Activated T-helper 1 cell treated with anti-CD3 and anti-CD28 coated beads, Interleukin-12 subunit alpha, Interleukin-12 subunit beta, Interleukin-2, Interleukin-4 antibody, amounts not matched to agents 30 ng/mL and 10 ng/mL and 1 ng/mL, durations not matched to agents 14 hours and 24 hours and 36 hours (primary cell): ENCODE results near the gene ZC3H12A. TPM values are rescaled to one million over a fixed set of nuclear protein-coding genes. Genes with fewer than 3 reads are reported as not detected.

Experiments
- DNase-seq: peaks from one replicate; pipeline ENCODE4 v3.0.0; 2021; ENCODE audit warnings: low spot score
- H3K27ac Mint-ChIP-seq: one replicate; pipeline ENCODE4 v1.8.0; 2021; ENCODE audit warnings: mild to moderate bottlenecking, mixed read lengths
- H3K27me3 Mint-ChIP-seq: one replicate; pipeline ENCODE4 v1.8.0; 2022; ENCODE audit warnings: mild to moderate bottlenecking, moderate library complexity, mixed read lengths; ENCODE audit not compliant: insufficient read depth
- H3K36me3 Mint-ChIP-seq: one replicate; pipeline ENCODE4 v1.8.0; 2021; ENCODE audit warnings: low read depth, mixed read lengths
- H3K4me1 Mint-ChIP-seq: one replicate; pipeline ENCODE4 v1.8.0; 2021; ENCODE audit warnings: low read depth, mixed read lengths
- H3K4me3 Mint-ChIP-seq: one replicate; pipeline ENCODE4 v1.8.0; 2021; ENCODE audit warnings: mild to moderate bottlenecking, moderate library complexity, mixed read lengths
- H3K9me3 Mint-ChIP-seq: one replicate; pipeline ENCODE4 v1.8.0; 2021; ENCODE audit warnings: mixed read lengths
- intact Hi-C: fragments of 100-400 bp; cut with micrococcal nuclease; formaldehyde crosslinking; loops from one replicate; pipeline ENCODE4 v1.15.1; 2024
- total RNA-seq: library from RNA; stranded (reverse); gene quantifications from 2 replicates; pipeline ENCODE4 v1.2.3, GENCODE V29; 2022

The ZC3H12A gene
- total RNA-seq, 1 donor from 2014 or later = 44.0 TPM

- no peaks in the 10 kb centered on the region for H3K9me3 Mint-ChIP-seq
- peaks cover 60% of the 10 kb centered on the region for H3K36me3 Mint-ChIP-seq
- peaks cover 5% of the 10 kb centered on the region for H3K27me3 Mint-ChIP-seq
- no peak for DNase-seq
- intact Hi-C loops = loop anchor here (1.0 to 10.0 kb wide), 10 partner anchors 120 to 1594 kb away; partner anchors contain the start of genes AGO1, CDCA8, FHL3 and MTF1
- peak overlapping the region; percentile 100 for H3K4me3 Mint-ChIP-seq
- peak overlapping the region; percentile 97 for H3K27ac Mint-ChIP-seq
- peaks cover 58% of the 10 kb centered on the region for H3K4me1 Mint-ChIP-seq
Measured at GRCh38 chr1:37476460-37477197, 2.2 kb downstream of the ZC3H12A start.

DNA sequence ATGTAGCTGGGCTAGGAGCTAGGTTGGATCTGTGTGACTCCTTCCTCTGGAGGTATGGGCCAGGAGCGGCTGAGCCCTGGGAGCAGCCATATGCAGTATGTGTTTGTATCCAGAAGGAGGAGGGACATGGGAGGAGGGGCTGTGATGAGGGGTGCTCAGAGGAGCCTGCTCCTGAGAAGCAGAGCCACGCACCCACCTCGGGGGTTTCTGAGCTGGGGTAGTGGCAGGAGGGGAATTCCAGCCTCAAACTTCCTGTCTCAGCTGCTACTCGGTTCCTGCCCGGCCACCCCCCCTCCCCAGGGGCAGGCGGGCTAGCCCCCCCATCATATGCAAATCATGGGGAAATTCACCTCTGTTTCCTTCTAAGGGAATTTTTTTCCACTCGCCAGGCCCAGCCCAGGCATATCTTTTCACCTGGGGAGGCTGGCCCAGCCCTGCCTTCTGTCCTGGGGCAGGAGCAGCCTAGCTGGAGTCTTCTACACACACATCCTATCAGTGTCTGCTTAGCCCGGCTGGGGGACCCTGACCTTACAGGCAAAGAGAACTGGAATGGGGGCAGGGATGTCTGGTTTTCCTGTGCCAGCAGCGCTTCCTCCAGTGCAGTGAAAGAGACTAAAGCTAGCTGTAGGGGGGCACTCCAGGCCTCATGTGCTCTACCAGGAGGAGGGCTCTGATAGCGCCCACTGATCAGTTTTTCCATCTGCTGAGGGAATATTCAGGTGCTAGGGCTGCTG is 3.0 kb downstream of the ZC3H12A start:
- Mint-ChIP-seq H3K27ac (peak overlapping the region; percentile 97), H3K27me3 (peaks cover 2% of the 10 kb centered on the region), H3K4me1 (peaks cover 54% of the 10 kb centered on the region), H3K4me3 (peak overlapping the region; percentile 100), H3K9me3 (no peaks in the 10 kb centered on the region), H3K36me3 (peaks cover 65% of the 10 kb centered on the region)
- DNase-seq = peak; percentile 82
- intact Hi-C loops = loop anchor here (1.0 to 10.0 kb wide), 10 partner anchors 119 to 1595 kb away; partner anchors contain the start of genes AGO1, CDCA8, FHL3 and MTF1

DNA sequence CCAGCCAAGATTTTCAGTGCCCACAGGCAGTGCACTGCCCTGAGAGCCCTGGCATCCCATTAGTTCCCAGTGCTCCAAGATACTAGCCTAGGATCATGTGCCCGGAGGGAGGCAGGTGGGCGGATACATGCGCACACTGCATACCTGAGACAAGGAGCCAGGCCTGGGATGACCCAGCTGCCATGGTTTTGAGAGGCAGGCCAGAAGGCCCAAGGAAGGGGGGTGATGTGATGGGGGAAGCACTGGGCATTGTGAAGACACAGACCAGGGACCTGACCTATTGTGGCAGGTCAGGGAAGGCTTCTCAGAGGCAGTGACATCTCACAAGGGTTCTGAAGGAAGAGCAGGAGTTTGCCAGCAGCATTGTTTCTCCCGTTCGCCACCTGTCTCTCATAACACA is 3.6 kb downstream of the ZC3H12A start:
- H3K27ac Mint-ChIP-seq = peak overlapping the region; percentile 97
- H3K4me1 Mint-ChIP-seq = peaks cover 48% of the 10 kb centered on the region
- no peak for DNase-seq

GRCh38 chr1:37478451-37478881 is 4.1 kb downstream of the ZC3H12A start:
- peak overlapping the region; percentile 97 for H3K27ac Mint-ChIP-seq
- peak overlapping the region; percentile 100 for H3K4me3 Mint-ChIP-seq
- intact Hi-C loops = loop anchor here (1.0 to 10.0 kb wide), 7 partner anchors 9 to 1596 kb away; partner anchors contain the start of genes AGO1, FHL3, MTF1 and MYCBP
- DNase-seq = no peak
- peaks cover 2% of the 10 kb centered on the region for H3K27me3 Mint-ChIP-seq
- peaks cover 73% of the 10 kb centered on the region for H3K36me3 Mint-ChIP-seq
- peaks cover 43% of the 10 kb centered on the region for H3K4me1 Mint-ChIP-seq
- no peaks in the 10 kb centered on the region for H3K9me3 Mint-ChIP-seq

More for the DNA sequence above, 3.6 kb downstream of the ZC3H12A start:
- intact Hi-C loops = loop anchor here (1.0 to 10.0 kb wide), 11 partner anchors 9 to 1596 kb away; partner anchors contain the start of genes AGO1, CDCA8, FHL3 and MTF1
- peak overlapping the region; percentile 100 for H3K4me3 Mint-ChIP-seq
- peaks cover 69% of the 10 kb centered on the region for H3K36me3 Mint-ChIP-seq
- no peaks in the 10 kb centered on the region for H3K9me3 Mint-ChIP-seq
- peaks cover 2% of the 10 kb centered on the region for H3K27me3 Mint-ChIP-seq

DNA sequence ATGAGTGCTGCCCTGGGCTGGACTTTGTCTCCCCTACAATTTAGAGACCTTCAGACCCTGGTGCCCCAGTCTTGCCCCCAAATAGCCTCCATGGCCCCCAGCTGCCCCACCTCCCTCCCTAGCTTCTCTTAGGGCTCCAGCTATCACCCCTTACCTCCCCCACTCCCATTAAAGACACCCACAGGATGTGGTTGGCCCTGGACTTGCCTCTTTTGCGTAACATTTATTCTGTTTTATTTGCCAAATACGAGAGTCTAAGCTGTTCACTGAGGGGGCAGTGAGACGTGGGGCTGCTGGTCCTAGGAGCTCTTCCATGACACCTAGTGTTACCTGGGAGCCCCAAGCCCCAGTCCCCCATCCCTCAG is 4.5 kb downstream of the ZC3H12A start:
- intact Hi-C loops = loop anchor here (1.0 to 10.0 kb wide), 9 partner anchors 8 to 1597 kb away; partner anchors contain the start of genes AGO1, FHL3, MEAF6 and MTF1
- Mint-ChIP-seq H3K36me3 (peaks cover 76% of the 10 kb centered on the region), H3K27me3 (peaks cover 2% of the 10 kb centered on the region), H3K9me3 (no peaks in the 10 kb centered on the region), H3K4me3 (peak overlapping the region; percentile 100), H3K27ac (peak overlapping the region; percentile 97), H3K4me1 (peaks cover 39% of the 10 kb centered on the region)
- peak; percentile 26 for DNase-seq

DNA sequence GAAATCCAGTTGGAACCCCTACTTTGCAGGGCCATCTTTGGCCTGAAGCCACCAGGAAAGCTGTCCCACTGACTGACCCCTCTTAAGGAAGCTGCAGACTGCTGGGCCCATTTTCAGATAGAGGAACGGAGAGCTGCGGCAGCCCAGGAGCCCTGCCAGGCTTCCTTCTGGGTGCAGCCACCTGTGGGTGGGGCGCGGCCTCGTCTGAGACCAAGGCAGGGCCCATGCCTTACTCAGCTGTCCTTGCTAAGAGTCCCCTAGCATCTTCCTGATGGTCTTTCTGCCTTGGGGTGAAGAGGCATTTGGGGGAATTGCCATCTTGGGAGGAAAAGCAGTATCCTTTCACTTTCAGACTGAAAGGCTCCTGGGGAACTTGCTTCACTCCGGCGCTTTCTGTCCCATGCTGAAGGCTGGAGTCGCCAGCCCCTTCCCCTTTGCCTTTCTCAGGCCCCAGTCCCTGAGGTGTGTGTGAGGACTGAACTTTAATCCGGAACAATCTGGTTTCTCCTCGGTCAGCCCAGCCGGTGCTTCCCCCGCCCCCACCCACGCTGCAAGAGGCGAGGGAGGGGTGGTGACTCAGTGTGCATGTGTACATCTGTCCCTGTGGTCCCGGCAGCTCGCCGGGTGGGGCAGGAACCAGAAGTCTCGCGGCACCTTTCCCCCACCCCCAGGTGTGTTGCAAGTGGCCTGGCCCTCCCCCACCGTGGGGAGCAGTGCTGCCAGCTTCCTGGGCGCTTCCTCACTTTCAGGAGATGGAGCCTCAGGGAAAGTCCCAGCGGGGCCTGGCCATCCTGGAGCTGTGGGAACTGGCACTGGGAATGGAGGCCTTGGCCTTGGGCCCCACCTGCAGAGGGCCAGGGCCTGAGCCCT is 5.1 kb downstream of the ZC3H12A start:
- DNase-seq = peak; percentile 84
- intact Hi-C loops = loop anchor here (1.0 to 10.0 kb wide), 8 partner anchors 35 to 1597 kb away; partner anchors contain the start of genes AGO1, FHL3, MEAF6 and MTF1
- peaks cover 82% of the 10 kb centered on the region for H3K36me3 Mint-ChIP-seq
- H3K4me3 Mint-ChIP-seq = peak overlapping the region; percentile 100
- H3K9me3 Mint-ChIP-seq = no peaks in the 10 kb centered on the region
- peaks cover 42% of the 10 kb centered on the region for H3K4me1 Mint-ChIP-seq
- peaks cover 2% of the 10 kb centered on the region for H3K27me3 Mint-ChIP-seq
- H3K27ac Mint-ChIP-seq = peak overlapping the region; percentile 97

DNA sequence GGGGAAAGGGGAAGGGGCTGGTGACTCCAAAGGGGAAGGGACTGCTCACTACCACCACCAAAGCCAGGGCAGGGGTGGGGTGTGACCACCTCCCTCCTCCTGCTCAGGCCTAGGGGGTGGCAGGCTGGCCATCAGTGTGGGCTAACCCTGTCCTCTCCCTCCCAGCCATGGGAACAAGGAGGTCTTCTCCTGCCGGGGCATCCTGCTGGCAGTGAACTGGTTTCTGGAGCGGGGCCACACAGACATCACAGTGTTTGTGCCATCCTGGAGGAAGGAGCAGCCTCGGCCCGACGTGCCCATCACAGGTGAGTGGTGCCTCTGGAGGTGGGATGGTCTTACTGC is 5.7 kb downstream of the ZC3H12A start:
- Mint-ChIP-seq H3K9me3 (no peaks in the 10 kb centered on the region), H3K4me3 (peak overlapping the region; percentile 100), H3K4me1 (peaks cover 42% of the 10 kb centered on the region), H3K27me3 (peaks cover 2% of the 10 kb centered on the region), H3K27ac (peak overlapping the region; percentile 97), H3K36me3 (peaks cover 81% of the 10 kb centered on the region)
- no peak for DNase-seq
- intact Hi-C loops = no loop called here

- Mint-ChIP-seq H3K27me3 (peaks cover 2% of the 10 kb centered on the region), H3K9me3 (no peaks in the 10 kb centered on the region), H3K27ac (peak overlapping the region; percentile 87), H3K4me1 (peaks cover 42% of the 10 kb centered on the region), H3K36me3 (peaks cover 75% of the 10 kb centered on the region), H3K4me3 (peak overlapping the region; percentile 100)
- DNase-seq = no peak
- intact Hi-C loops = no loop called here
Measured at GRCh38 chr1:37480581-37481288, 6.4 kb downstream of the ZC3H12A start.

GRCh38 chr1:37481289-37482003 is 7.1 kb downstream of the ZC3H12A start:
- Mint-ChIP-seq H3K27me3 (peaks cover 2% of the 10 kb centered on the region), H3K4me3 (peak overlapping the region; percentile 49), H3K36me3 (peaks cover 69% of the 10 kb centered on the region), H3K4me1 (peaks cover 42% of the 10 kb centered on the region), H3K9me3 (no peaks in the 10 kb centered on the region), H3K27ac (peak overlapping the region; percentile 87)
- intact Hi-C loops = no loop called here
- DNase-seq = no peak

DNA sequence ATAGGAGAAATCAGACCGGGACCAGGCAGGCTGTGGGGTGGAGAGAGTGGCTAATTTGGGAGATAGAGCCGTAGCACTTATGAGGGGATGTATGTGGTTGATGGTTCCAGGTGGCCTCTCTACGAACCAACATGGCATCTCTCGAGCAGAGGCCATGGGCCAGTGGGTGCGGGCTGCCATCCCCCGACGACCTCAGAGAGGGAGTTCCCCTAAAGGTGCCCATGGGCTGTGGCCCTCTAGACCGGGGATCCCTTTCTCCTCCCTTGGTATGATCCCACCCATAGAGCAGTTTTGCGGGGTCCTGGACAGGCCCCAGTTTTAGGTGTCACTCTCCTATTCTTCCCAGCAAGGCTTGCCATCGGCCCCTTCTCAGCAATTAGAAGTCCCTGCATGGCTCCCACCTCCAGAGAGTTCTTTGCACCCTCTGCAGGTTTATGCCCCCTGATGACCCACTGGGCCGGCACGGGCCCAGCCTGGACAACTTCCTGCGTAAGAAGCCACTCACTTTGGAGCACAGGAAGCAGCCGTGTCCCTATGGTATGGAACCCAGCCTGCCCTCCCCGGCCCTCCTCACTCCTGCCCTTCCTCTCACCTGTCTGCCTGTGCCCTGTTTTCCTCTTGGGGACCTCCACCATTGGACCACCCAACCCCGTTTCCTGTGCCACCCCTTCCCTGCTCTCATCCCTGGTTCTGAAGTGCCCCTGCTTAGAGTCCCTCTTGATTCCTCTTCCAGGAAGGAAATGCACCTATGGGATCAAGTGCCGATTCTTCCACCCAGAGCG is 7.8 kb downstream of the ZC3H12A start:
- Mint-ChIP-seq H3K27ac (peak overlapping the region; percentile 87), H3K36me3 (peaks cover 62% of the 10 kb centered on the region), H3K4me1 (peaks cover 49% of the 10 kb centered on the region), H3K4me3 (peak overlapping the region; percentile 26), H3K27me3 (no peaks in the 10 kb centered on the region), H3K9me3 (no peaks in the 10 kb centered on the region)
- intact Hi-C loops = no loop called here
- DNase-seq = no peak
